HepG2 (cell line): ENCODE measurements around the gene CD163. TPM values are rescaled to one million over a fixed set of nuclear protein-coding genes. Genes with fewer than 3 reads are reported as not detected.
A peak's percentile ranks its signal among the peaks of the same experiment; 100 is the strongest.

Experiments
- ASH2L ChIP-seq: fragments of 300-600, 200-600 bp; sonication (generic); IDR thresholded peaks from 2 replicates; pipeline ENCODE4 v1.7.0; 2017; ENCODE audit warnings: low read depth, mild to moderate bottlenecking, moderate library complexity, mixed read lengths, low read length; ENCODE audit not compliant: insufficient read length
- CBX2 ChIP-seq, 2 experiments: fragments of 200-600 bp in 1 of 2; sonication (generic); formaldehyde crosslinking in 1 of 2; IDR thresholded peaks; 2 replicates each; pipeline versions ENCODE4 v1.7.0 to v1.8.1; 2018 to 2022; ENCODE audit warnings: low read depth in 2 of 2, low read length in 1 of 2, mild to moderate bottlenecking in 1 of 2, missing genetic modification reagents in 1 of 2
- CTCF ChIP-seq: sonication (generic); formaldehyde crosslinking; IDR thresholded peaks from 2 replicates; pipeline ENCODE4 v1.5.0; 2020; ENCODE audit warnings: mild to moderate bottlenecking, missing genetic modification reagents, moderate library complexity
- FOXP1 ChIP-seq, 2 experiments: fragments of 450-650 bp in 1 of 2; IDR thresholded peaks; 2 replicates each; pipeline ENCODE4 v1.6.1; 2017 to 2018; ENCODE audit warnings: antibody characterized with exemption in 1 of 2
- JUNB ChIP-seq: sonication (generic); formaldehyde crosslinking; IDR thresholded peaks from 2 replicates; pipeline ENCODE4 v1.8.0; 2022; ENCODE audit warnings: missing genetic modification reagents, mild to moderate bottlenecking, borderline replicate concordance
- NFATC3 ChIP-seq: sonication (generic); formaldehyde crosslinking; IDR thresholded peaks from 2 replicates; pipeline ENCODE4 v1.5.1; 2020; ENCODE audit warnings: mild to moderate bottlenecking, missing genetic modification reagents
- ZNF10 ChIP-seq: sonication (generic); formaldehyde crosslinking; IDR thresholded peaks from 2 replicates; pipeline ENCODE4 v1.4.0; 2020; ENCODE audit warnings: mild to moderate bottlenecking, low read depth, missing genetic modification reagents, borderline replicate concordance
- polyA plus RNA-seq, 8 experiments: library from polyadenylated mRNA; depleted of rRNA in 3 of 8; stranded (reverse) in 7 of 8; unstranded in 1 of 8; fragments of >200 nt; fragmentation: Illumina TruSeq in 4 of 8; extraction: Trizol in 4 of 8; gene quantifications; 2 replicates each; pipeline versions ENCODE4 v1.2.1 to v1.2.3, GENCODE V29; 2011 to 2016; ENCODE audit warnings: low read depth in 4 of 8, missing spikeins in 1 of 8, mixed read lengths in 1 of 8; ENCODE audit not compliant: insufficient read depth in 1 of 8
- total RNA-seq, 5 experiments: library from RNA; depleted of rRNA; stranded (reverse); fragments of >200 nt; fragmentation: Illumina TruSeq; extraction: Trizol; gene quantifications; 2 replicates each; pipeline ENCODE4 v1.2.3, GENCODE V29; 2016; ENCODE audit warnings: low read depth in 1 of 5
- TF ChIP-seq, protein P1 (sequence below): IDR thresholded peaks from 2 replicates; pipeline ENCODE4 v1.6.1; 2012; ENCODE audit warnings: low read length, improper control_type of control experiment
- TF ChIP-seq, protein P2 (sequence below): IDR thresholded peaks from 2 replicates; pipeline ENCODE4 v1.6.1; 2016

CD163 gene
- total and polyA plus RNA-seq, 2 of the 13 experiments (the other 11 are each of a cell fraction or from before 2014, with no cell fraction given): not detected

GRCh38 chr12:7460375-7461259 is 43.0 kb downstream of the CD163 start (continued):
- TF ChIP-seq, protein P1, sequence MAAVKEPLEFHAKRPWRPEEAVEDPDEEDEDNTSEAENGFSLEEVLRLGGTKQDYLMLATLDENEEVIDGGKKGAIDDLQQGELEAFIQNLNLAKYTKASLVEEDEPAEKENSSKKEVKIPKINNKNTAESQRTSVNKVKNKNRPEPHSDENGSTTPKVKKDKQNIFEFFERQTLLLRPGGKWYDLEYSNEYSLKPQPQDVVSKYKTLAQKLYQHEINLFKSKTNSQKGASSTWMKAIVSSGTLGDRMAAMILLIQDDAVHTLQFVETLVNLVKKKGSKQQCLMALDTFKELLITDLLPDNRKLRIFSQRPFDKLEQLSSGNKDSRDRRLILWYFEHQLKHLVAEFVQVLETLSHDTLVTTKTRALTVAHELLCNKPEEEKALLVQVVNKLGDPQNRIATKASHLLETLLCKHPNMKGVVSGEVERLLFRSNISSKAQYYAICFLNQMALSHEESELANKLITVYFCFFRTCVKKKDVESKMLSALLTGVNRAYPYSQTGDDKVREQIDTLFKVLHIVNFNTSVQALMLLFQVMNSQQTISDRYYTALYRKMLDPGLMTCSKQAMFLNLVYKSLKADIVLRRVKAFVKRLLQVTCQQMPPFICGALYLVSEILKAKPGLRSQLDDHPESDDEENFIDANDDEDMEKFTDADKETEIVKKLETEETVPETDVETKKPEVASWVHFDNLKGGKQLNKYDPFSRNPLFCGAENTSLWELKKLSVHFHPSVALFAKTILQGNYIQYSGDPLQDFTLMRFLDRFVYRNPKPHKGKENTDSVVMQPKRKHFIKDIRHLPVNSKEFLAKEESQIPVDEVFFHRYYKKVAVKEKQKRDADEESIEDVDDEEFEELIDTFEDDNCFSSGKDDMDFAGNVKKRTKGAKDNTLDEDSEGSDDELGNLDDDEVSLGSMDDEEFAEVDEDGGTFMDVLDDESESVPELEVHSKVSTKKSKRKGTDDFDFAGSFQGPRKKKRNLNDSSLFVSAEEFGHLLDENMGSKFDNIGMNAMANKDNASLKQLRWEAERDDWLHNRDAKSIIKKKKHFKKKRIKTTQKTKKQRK: no peak
- no peak for TF ChIP-seq JUNB
- TF ChIP-seq, protein P2, sequence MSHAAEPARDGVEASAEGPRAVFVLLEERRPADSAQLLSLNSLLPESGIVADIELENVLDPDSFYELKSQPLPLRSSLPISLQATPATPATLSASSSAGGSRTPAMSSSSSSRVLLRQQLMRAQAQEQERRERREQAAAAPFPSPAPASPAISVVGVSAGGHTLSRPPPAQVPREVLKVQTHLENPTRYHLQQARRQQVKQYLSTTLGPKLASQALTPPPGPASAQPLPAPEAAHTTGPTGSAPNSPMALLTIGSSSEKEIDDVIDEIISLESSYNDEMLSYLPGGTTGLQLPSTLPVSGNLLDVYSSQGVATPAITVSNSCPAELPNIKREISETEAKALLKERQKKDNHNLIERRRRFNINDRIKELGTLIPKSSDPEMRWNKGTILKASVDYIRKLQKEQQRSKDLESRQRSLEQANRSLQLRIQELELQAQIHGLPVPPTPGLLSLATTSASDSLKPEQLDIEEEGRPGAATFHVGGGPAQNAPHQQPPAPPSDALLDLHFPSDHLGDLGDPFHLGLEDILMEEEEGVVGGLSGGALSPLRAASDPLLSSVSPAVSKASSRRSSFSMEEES (CRISPR knock-in tag): no peak
- no peak for TF ChIP-seq ASH2L
- TF ChIP-seq NFATC3: no peak
- no peak for TF ChIP-seq CBX2 (IDR thresholded peaks at IDR 0.05; ENCODE audit: low read depth, low read length)
- TF ChIP-seq CBX2 (CRISPR knock-in tag; IDR thresholded peaks at IDR 0.05; ENCODE audit: low read depth): no peak
- no peak for TF ChIP-seq FOXP1 (IDR thresholded peaks at IDR 0.05)
- no peak for TF ChIP-seq FOXP1 (CRISPR knock-in tag; IDR thresholded peaks at IDR 0.05)
- no peak for TF ChIP-seq ZNF10
- peak; percentile 86 for TF ChIP-seq CTCF (CRISPR knock-in tag)
